ENCODE results near the gene UCK2.

DNA sequence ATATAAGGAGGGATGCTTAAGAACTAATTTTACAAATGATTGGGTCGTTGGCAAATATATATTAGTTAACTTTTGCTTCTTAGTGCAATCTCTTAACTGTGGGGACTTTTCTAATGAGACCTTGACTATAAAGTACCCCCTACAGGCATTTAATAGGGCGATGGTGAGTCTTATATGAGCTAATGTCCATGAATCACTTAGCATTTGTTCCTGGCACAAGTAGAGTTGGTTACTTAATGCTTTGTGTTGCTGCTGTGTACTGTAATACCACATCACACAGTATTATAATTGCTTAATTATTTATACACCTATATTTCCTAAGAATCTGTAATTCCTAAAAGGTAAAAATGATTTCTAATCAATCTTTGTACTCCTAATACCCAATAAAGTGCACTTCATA, 33.5 kb upstream of the UCK2 start:
- TF ChIP-seq, protein P1, sequence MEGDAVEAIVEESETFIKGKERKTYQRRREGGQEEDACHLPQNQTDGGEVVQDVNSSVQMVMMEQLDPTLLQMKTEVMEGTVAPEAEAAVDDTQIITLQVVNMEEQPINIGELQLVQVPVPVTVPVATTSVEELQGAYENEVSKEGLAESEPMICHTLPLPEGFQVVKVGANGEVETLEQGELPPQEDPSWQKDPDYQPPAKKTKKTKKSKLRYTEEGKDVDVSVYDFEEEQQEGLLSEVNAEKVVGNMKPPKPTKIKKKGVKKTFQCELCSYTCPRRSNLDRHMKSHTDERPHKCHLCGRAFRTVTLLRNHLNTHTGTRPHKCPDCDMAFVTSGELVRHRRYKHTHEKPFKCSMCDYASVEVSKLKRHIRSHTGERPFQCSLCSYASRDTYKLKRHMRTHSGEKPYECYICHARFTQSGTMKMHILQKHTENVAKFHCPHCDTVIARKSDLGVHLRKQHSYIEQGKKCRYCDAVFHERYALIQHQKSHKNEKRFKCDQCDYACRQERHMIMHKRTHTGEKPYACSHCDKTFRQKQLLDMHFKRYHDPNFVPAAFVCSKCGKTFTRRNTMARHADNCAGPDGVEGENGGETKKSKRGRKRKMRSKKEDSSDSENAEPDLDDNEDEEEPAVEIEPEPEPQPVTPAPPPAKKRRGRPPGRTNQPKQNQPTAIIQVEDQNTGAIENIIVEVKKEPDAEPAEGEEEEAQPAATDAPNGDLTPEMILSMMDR (IDR thresholded peaks at IDR 0.05; ENCODE audit: low read length): no peak
- no peak for TF ChIP-seq EZH2 (IDR thresholded peaks at IDR 0.05; ENCODE audit: borderline replicate concordance, low read length)
